Hepatocyte (in vitro differentiated cells): ENCODE measurements around the gene TYMS. TPM values are rescaled to one million over a fixed set of nuclear protein-coding genes. Genes with fewer than 3 reads are reported as not detected.

Source experiments
- DNase-seq: peaks from one replicate; pipeline ENCODE4 v3.0.0-alpha.2; 2016; ENCODE audit warnings: low spot score
- H2AFZ ChIP-seq: fragments of 200-600 bp; sonication (generic); 2 replicates; pipeline ENCODE4 v1.6.0; 2016; ENCODE audit warnings: antibody characterized with exemption, mild to moderate bottlenecking
- H3K27ac ChIP-seq: fragments of 200-600 bp; sonication (generic); 2 replicates; pipeline ENCODE4 v1.5.1; 2016; ENCODE audit warnings: mild to moderate bottlenecking
- H3K27me3 ChIP-seq: fragments of 200-600 bp; sonication (generic); 2 replicates; pipeline ENCODE4 v1.6.1; 2016
- H3K36me3 ChIP-seq: fragments of 200-600 bp; sonication (generic); replicated peaks from 2 replicates; pipeline ENCODE4 v1.5.1; 2016; ENCODE audit warnings: low read depth; ENCODE audit not compliant: insufficient read depth
- H3K4me1 ChIP-seq: fragments of 200-600 bp; sonication (generic); 2 replicates; pipeline ENCODE4 v1.5.1; 2016; ENCODE audit warnings: mild to moderate bottlenecking, moderate library complexity; ENCODE audit not compliant: insufficient read depth
- H3K4me2 ChIP-seq: fragments of 200-600 bp; sonication (generic); 2 replicates; pipeline ENCODE4 v1.6.0; 2016
- H3K4me3 ChIP-seq: fragments of 200-600 bp; sonication (generic); 2 replicates; pipeline ENCODE4 v1.5.1; 2016; ENCODE audit warnings: mild to moderate bottlenecking
- H3K79me2 ChIP-seq: fragments of 200-600 bp; sonication (generic); 2 replicates; pipeline ENCODE4 v1.6.0; 2017; ENCODE audit warnings: mild to moderate bottlenecking
- H3K9me2 ChIP-seq: fragments of 200-600 bp; sonication (generic); replicated peaks from 2 replicates; pipeline ENCODE4 v1.6.0; 2017; ENCODE audit warnings: mild to moderate bottlenecking; ENCODE audit not compliant: insufficient read depth
- H3K9me3 ChIP-seq: fragments of 200-600 bp; sonication (generic); 2 replicates; pipeline ENCODE4 v1.5.1; 2016; ENCODE audit warnings: low read depth, mild to moderate bottlenecking
- H4K20me1 ChIP-seq: fragments of 200-600 bp; sonication (generic); 2 replicates; pipeline ENCODE4 v1.6.0; 2016; ENCODE audit warnings: mild to moderate bottlenecking; ENCODE audit not compliant: insufficient read depth, poor library complexity, severe bottlenecking
- EZH2 ChIP-seq: fragments of 200-600 bp; sonication (generic); IDR thresholded peaks from 2 replicates; pipeline ENCODE4 v1.6.1; 2016; ENCODE audit warnings: antibody characterized with exemption, mild to moderate bottlenecking, borderline replicate concordance
- EZH2phosphoT487 ChIP-seq: fragments of 200-600 bp; sonication (generic); IDR thresholded peaks from one replicate; pipeline ENCODE4 v1.6.1; 2018; ENCODE audit warnings: antibody characterized with exemption, mild to moderate bottlenecking, low read depth, moderate library complexity; ENCODE audit not compliant: unreplicated experiment, severe bottlenecking
- WGBS: methylation state at CpG from one replicate; pipeline ENCODE4 v1.1.6; 2016; ENCODE audit warnings: low lambda C conversion rate; ENCODE audit errors: missing lambda C conversion rate; 5-methylcytosine and 5-hydroxymethylcytosine counted together
- polyA plus RNA-seq: library from polyadenylated mRNA; unstranded; fragments of >200 nt; fragmentation: Nextera tagmentation; extraction: Ambion mirVana; gene quantifications from 2 replicates; pipeline ENCODE4 v1.2.1, GENCODE V29; 2016
- total RNA-seq: library from RNA; depleted of rRNA; stranded (reverse); fragments of >200 nt; gene quantifications from 2 replicates; pipeline ENCODE4 v1.2.3, GENCODE V29; 2014
- TF ChIP-seq, protein P1 (sequence below): fragments of 200-600 bp; sonication (generic); IDR thresholded peaks from 2 replicates; pipeline ENCODE4 v1.5.1; 2016; ENCODE audit warnings: antibody characterized with exemption, mild to moderate bottlenecking; ENCODE audit not compliant: poor library complexity

TYMS gene
- total and polyA plus RNA-seq, 2 experiments from 2014 or later: 15.1 to 39.8 TPM

DNA sequence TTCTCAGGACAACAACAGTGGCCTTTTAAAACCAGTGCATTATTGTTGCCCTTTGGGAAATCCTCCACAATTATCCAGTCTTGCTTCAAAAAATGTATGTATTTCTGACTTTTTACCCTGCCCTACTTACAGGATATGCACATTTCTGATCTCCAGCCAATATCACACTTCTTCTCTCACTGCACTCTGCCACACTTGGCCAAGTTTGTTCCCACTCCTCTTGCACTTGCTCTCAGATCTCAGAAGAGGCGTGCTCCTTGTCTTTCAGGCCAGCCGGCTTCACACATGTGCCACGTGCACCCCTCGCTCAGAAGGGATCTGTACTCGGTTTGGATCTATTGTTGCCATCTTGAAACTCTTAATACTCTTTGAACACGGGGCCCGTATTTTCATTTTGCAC, 45.3 kb upstream of the TYMS start:
- H3K27me3 ChIP-seq: no peaks in the 10 kb centered on the region
- no peaks in the 10 kb centered on the region for H3K79me2 ChIP-seq
- H3K4me2 ChIP-seq: no peak overlapping the region
- H3K4me3 ChIP-seq: no peak overlapping the region
- H2AFZ ChIP-seq: no peak overlapping the region
- H3K9me3 ChIP-seq: no peaks in the 10 kb centered on the region
- TF ChIP-seq, protein P1, sequence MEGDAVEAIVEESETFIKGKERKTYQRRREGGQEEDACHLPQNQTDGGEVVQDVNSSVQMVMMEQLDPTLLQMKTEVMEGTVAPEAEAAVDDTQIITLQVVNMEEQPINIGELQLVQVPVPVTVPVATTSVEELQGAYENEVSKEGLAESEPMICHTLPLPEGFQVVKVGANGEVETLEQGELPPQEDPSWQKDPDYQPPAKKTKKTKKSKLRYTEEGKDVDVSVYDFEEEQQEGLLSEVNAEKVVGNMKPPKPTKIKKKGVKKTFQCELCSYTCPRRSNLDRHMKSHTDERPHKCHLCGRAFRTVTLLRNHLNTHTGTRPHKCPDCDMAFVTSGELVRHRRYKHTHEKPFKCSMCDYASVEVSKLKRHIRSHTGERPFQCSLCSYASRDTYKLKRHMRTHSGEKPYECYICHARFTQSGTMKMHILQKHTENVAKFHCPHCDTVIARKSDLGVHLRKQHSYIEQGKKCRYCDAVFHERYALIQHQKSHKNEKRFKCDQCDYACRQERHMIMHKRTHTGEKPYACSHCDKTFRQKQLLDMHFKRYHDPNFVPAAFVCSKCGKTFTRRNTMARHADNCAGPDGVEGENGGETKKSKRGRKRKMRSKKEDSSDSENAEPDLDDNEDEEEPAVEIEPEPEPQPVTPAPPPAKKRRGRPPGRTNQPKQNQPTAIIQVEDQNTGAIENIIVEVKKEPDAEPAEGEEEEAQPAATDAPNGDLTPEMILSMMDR: no peak
- TF ChIP-seq EZH2phosphoT487: no peak
- TF ChIP-seq EZH2: no peak
- no peaks in the 10 kb centered on the region for H3K4me1 ChIP-seq
- H4K20me1 ChIP-seq: no peaks in the 10 kb centered on the region
- WGBS: 86% methylated on average over 7 of the region's 7 CpGs
- DNase-seq: no peak
- H3K27ac ChIP-seq: no peak overlapping the region
- no peaks in the 10 kb centered on the region for H3K36me3 ChIP-seq
- H3K9me2 ChIP-seq: no peaks in the 10 kb centered on the region

DNA sequence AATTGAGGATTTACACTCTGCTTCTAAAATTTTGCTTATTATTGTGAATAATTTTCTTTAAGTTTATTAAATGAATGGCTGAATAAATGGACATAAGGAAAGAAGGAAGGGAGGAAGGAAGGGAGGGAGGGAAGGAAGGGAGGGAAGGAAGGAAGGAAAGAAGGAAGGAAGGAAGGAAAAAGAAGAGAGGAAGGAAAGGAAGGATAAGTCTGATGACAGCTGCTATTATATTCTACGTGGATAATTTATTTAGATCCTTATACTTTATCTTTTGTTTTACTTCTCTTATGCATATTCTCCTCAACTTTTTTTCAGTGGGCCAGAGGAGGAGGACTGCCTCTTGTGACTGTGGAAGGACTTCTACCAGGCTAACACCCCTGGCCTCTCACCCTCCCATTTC, 43.3 kb upstream of the TYMS start:
- TF ChIP-seq, protein P1: no peak
- TF ChIP-seq EZH2phosphoT487: no peak
- TF ChIP-seq EZH2: no peak
- Histone ChIP-seq H3K27ac (no peak overlapping the region), H3K79me2 (no peaks in the 10 kb centered on the region), H2AFZ (no peak overlapping the region), H3K4me1 (no peaks in the 10 kb centered on the region), H3K36me3 (no peaks in the 10 kb centered on the region), H4K20me1 (no peaks in the 10 kb centered on the region), H3K9me2 (no peaks in the 10 kb centered on the region), H3K27me3 (no peaks in the 10 kb centered on the region), H3K4me3 (no peak overlapping the region), H3K9me3 (no peaks in the 10 kb centered on the region), H3K4me2 (no peak overlapping the region)
- no peak for DNase-seq
- WGBS: 78% methylated on average over 1 of the region's 1 CpG

- H3K4me2 ChIP-seq: no peak overlapping the region
- H3K27ac ChIP-seq: no peak overlapping the region
- no peaks in the 10 kb centered on the region for H3K4me1 ChIP-seq
- no peaks in the 10 kb centered on the region for H4K20me1 ChIP-seq
- no peak for DNase-seq
- H3K9me3 ChIP-seq: no peaks in the 10 kb centered on the region
- WGBS: 91% methylated on average over 5 of the region's 5 CpGs
- TF ChIP-seq EZH2 (no peak), EZH2phosphoT487 (no peak)
- TF ChIP-seq, protein P1: no peak
- no peaks in the 10 kb centered on the region for H3K36me3 ChIP-seq
- H3K27me3 ChIP-seq: no peaks in the 10 kb centered on the region
- H2AFZ ChIP-seq: no peak overlapping the region
- H3K79me2 ChIP-seq: no peaks in the 10 kb centered on the region
- no peak overlapping the region for H3K4me3 ChIP-seq
- no peaks in the 10 kb centered on the region for H3K9me2 ChIP-seq
Observed at GRCh38 chr18:615092-615521, 42.3 kb upstream of the TYMS start.

DNA sequence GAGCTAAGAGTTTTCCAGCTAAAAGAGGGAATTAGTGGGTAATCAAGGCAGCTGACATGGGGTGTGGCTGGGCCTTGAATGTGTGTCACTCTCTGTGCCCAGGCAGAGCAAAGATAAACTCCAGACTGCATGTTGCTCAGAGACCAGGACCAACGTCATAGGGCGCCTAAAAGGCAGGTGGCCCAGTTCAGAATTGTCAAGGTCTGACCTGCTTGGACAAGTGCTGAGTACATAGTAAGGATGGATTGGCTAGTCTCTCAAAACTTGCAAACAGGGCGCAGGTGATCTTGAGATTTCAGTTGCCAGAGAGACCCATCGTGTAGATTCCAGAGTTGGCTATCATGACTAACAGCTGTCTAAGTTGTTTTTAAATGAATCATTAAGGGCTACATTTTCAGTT, 41.7 kb upstream of the TYMS start:
- no peak for TF ChIP-seq EZH2
- TF ChIP-seq, protein P1: no peak
- TF ChIP-seq EZH2phosphoT487: no peak
- Histone ChIP-seq H2AFZ (no peak overlapping the region), H3K27ac (no peak overlapping the region), H3K9me2 (no peaks in the 10 kb centered on the region), H3K79me2 (no peaks in the 10 kb centered on the region), H3K9me3 (no peaks in the 10 kb centered on the region), H3K4me2 (no peak overlapping the region), H3K36me3 (no peaks in the 10 kb centered on the region), H3K4me1 (no peaks in the 10 kb centered on the region), H3K27me3 (no peaks in the 10 kb centered on the region), H3K4me3 (no peak overlapping the region), H4K20me1 (no peaks in the 10 kb centered on the region)
- WGBS: 80% methylated on average over 4 of the region's 4 CpGs
- no peak for DNase-seq
